ENCODE results near the gene RFXAP.

Gene RFXAP

DNA sequence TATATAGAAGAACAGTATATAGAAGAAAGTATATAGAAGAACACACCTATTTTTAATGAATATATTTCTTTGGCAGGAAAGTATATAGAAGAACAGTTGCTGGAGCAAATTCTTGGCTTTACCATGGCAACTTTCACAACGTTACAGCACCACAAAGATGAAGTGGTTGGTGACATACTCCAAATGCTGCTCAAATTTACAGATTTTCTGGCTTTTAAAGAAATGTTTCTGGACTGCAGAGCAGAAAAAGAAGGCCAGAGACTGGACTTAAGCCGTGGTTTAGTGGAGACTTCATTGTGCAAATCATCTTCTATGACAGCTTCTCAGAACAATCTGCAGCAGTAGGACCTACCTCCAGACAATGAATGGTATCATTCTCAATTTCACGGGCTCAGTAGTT lies 24.3 kb upstream of the RFXAP start:
- DNase-seq (ENCODE audit: low read depth in 1 of 2, low spot score in 1 of 2) = no peak
- no peak for TF ChIP-seq JUND (IDR thresholded peaks at IDR 0.05; ENCODE audit: low read depth)
- in situ Hi-C loops (cut with HindIII; ENCODE audit: low pct_unique_long_range_greater_than_20kb, low sequenced_read_pairs) = no loop called here

DNA sequence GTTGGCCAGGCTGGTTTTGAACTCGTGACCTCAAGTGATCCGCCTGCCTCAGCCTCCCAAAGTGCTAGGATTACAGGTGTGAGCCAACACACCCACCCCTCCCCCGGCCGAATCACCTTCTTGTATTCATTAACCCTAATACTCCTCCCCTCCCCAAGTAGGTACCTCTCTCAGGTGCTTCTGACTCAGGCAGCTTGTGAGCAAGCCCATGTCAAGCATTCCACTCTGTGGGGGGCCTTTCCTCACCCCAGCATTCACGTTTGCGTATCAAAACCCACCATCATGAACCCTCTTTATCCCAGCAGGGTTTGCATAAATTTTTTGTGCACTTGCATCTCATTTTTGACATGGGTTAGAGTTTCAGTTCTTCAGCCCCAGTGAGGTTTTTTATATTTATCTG lies 23.6 kb upstream of the RFXAP start:
- no peak for TF ChIP-seq JUND (IDR thresholded peaks at IDR 0.05; ENCODE audit: low read depth)
- in situ Hi-C loops (cut with HindIII; ENCODE audit: low pct_unique_long_range_greater_than_20kb, low sequenced_read_pairs) = no loop called here
- no peak for DNase-seq (ENCODE audit: low read depth in 1 of 2, low spot score in 1 of 2)

DNA sequence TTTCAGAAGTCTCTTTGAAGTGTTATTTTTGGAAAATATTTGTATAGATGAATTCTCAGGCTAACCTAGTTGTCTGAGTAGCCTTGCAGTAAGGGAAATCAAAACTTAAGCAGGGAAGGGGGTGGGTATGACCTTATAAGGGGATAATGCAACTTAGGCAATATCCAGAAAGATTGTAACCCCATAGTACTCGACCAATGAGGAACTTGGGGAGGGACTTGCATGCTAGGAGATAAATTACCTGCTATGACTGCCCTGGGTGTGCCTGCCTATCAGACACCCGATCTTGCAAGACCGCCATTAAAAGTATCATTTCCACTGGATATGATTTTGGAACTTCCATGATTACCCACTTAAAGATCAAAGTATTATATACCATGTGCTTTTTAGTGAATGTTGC lies 23.0 kb upstream of the RFXAP start:
- no peak for TF ChIP-seq JUND (IDR thresholded peaks at IDR 0.05; ENCODE audit: low read depth)
- DNase-seq (ENCODE audit: low read depth in 1 of 2, low spot score in 1 of 2) = no peak
- in situ Hi-C loops (cut with HindIII; ENCODE audit: low pct_unique_long_range_greater_than_20kb, low sequenced_read_pairs) = no loop called here

DNA sequence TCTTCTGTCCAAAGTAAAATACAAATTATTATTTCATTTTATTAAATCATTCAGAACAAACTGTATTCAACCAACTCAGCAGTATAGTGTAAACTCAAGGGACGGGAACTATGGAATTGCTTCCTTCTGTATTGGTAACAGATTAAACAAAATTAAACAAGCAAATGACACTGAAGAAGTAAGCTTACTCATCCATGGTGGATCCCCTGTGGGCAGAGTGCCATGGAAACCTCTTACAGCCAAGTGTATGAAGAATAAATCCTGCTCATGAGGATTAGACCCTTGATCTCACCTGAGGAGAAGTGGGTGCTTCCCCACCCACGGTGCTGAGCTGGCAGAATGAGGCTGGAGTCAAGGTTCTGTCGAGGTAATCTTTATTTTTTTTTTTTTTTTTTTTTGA lies 18.0 kb upstream of the RFXAP start:
- in situ Hi-C loops (cut with HindIII; ENCODE audit: low pct_unique_long_range_greater_than_20kb, low sequenced_read_pairs) = no loop called here
- TF ChIP-seq JUND (IDR thresholded peaks at IDR 0.05; ENCODE audit: low read depth) = no peak
- DNase-seq (ENCODE audit: low read depth in 1 of 2, low spot score in 1 of 2) = no peak

DNA sequence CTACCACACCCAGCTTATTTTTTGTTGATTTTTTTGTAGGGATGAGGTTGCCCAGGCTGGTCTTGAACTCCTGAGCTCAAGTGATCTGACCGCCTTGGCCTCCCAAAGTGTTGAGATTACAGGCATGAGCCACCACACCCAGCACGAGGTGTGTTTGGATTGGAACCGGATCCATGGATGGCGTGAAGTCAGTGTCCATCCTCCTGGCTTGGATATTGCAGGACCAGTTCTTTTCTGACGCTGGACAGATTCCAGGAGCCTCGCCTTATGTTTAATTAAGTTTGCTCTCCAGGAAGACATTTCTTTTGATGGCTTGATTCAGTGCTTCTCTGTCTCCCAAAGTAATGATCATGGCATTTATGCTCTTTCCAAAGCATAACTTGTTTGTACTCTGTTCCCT lies 14.4 kb upstream of the RFXAP start:
- DNase-seq (ENCODE audit: low read depth in 1 of 2, low spot score in 1 of 2) = peak in 1 of 2 experiments; percentile 50
- in situ Hi-C loops (cut with HindIII; ENCODE audit: low pct_unique_long_range_greater_than_20kb, low sequenced_read_pairs) = no loop called here
- no peak for TF ChIP-seq JUND (IDR thresholded peaks at IDR 0.05; ENCODE audit: low read depth)

DNA sequence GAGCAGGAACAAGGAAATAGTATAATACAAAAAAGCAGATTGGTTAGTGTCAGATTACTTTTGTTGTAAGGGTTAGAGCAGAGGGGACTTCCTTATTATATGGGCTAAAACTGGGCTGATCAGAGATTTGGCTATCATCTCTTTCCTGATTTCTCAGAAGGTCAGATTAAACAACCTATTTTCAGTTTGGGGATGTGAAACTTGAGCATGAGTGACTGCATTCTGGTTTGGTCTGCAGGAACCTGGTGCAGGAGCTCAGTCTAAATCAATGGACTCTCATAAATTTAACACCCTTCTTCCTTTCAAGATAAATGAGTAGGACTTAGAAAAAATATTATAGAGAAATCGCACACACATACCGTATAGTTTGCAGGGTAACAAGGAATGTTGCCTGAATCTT lies 12.9 kb upstream of the RFXAP start:
- DNase-seq (ENCODE audit: low read depth in 1 of 2, low spot score in 1 of 2) = no peak
- in situ Hi-C loops (cut with HindIII; ENCODE audit: low pct_unique_long_range_greater_than_20kb, low sequenced_read_pairs) = no loop called here
- TF ChIP-seq JUND (IDR thresholded peaks at IDR 0.05; ENCODE audit: low read depth) = no peak

DNA sequence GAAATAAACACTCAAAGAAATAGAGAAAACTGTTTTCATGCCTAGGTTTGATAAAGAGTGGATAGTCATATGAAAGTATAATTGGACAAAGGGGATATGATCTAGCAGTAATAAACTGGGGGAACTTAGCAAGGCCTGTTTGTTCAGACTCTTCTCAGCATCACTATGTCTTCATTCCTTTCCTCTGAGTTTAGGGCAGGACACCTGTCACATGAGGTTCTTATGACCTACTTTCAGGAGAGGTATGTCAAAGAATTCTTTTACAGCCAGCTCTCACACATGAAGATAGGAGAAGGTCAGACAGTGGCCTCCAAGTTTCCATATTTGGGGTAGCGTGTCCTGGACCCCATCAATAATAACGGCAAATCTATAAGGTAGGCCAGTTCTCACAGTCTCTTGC lies 11.4 kb upstream of the RFXAP start:
- no peak for DNase-seq (ENCODE audit: low read depth in 1 of 2, low spot score in 1 of 2)
- no peak for TF ChIP-seq JUND (IDR thresholded peaks at IDR 0.05; ENCODE audit: low read depth)
- in situ Hi-C loops (cut with HindIII; ENCODE audit: low pct_unique_long_range_greater_than_20kb, low sequenced_read_pairs) = no loop called here

DNA sequence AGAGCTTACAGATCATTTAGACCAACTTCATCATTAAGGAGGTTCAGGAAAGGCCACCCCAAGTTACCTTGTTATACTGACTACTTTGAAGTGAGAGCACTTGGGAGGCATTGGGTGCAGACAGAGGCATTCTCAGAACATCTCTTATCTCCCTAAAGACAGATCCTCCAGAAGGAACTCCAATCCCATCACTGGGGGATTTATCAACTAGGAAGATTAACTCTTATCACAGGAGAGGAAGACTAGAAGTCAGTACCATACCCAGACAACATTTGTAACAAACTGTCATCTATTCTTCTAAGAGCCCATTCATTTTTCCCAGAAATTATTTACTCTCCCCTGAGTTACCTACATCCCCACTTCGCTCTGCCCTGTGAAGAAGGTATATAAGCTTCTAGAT lies 5.8 kb upstream of the RFXAP start:
- DNase-seq (ENCODE audit: low read depth in 1 of 2, low spot score in 1 of 2) = no peak
- TF ChIP-seq JUND (IDR thresholded peaks at IDR 0.05; ENCODE audit: low read depth) = no peak
- in situ Hi-C loops (cut with HindIII; ENCODE audit: low pct_unique_long_range_greater_than_20kb, low sequenced_read_pairs) = no loop called here

DNA sequence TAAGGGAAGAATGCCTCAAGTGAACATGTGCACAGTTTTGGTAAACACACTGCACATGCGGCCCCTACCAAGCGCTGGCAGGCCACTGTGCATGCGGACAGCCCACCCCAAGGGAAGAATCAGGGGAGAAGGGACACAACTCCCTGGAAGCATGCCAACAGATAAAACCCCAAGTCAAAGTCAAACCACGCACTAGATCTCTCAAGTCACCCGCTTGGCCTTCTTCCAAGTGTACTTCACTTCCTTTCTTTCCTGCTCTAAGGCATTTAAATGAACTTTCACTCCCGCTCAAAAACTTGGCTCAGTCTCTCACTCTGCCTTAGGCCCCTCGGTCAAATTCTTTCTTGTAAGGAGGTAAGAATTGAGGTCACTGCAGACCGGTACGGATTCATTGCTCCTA lies 4.6 kb upstream of the RFXAP start:
- TF ChIP-seq JUND (IDR thresholded peaks at IDR 0.05; ENCODE audit: low read depth) = no peak
- DNase-seq (ENCODE audit: low read depth in 1 of 2, low spot score in 1 of 2) = no peak
- in situ Hi-C loops (cut with HindIII; ENCODE audit: low pct_unique_long_range_greater_than_20kb, low sequenced_read_pairs) = no loop called here

DNA sequence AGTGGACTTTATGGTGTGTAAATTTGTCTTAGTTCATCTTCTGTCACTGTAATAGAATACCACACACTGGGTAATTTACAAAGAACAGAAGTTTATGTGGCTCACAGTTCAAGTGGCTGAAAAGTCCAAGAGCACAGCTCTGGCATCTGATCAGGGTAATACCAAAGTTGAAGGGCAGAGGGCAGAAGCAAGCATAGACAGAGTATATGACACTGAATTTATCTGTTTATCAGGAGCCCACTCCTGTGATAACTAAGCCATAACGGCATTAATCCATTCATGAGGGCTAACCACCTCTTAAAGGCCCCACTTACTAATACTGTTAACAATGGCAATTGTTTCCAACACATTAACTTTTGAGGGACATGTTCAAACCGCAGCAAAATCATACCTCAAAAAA lies 4.0 kb upstream of the RFXAP start:
- in situ Hi-C loops (cut with HindIII; ENCODE audit: low pct_unique_long_range_greater_than_20kb, low sequenced_read_pairs) = no loop called here
- DNase-seq (ENCODE audit: low read depth in 1 of 2, low spot score in 1 of 2) = peak in 1 of 2 experiments; percentile 5
- TF ChIP-seq JUND (IDR thresholded peaks at IDR 0.05; ENCODE audit: low read depth) = no peak

DNA sequence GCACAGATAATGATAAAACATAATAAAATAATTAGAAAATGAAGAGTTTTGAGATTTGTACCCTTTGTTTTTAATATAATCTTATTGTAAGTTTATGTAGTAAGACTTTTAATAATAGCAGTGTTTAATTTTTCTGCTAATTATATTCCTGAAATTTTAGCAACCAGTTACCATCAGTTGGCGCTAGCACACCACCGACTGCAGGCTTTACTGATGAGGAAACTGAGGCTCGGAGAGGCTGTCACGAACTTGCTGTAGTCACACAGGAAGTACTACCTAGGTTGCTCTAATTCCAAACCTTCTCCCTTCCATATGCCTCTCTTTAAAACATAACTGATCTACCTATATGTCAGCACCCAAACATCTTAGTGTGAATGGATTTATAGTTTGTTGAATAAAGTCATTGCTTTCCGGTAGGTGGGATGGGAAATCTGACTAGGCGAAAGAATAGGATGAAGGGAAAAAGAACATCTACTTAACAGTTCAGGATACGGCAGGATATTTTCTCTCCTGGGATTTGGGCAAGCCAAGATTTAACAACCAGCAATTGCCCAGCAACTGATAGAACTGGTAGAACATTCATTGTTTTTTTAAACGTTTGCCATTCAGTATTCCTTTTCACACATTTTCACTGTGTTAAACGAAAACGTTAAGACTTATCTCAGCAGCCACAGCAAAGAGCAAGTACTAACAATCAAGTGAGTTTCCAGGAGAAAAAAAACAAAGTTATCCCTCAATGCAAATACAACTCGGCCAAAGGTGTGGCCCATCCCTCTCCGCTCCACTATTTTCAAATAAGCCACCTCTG lies 822 bp upstream of the RFXAP start:
- in situ Hi-C loops (cut with HindIII; ENCODE audit: low pct_unique_long_range_greater_than_20kb, low sequenced_read_pairs) = no loop called here
- no peak for TF ChIP-seq JUND (IDR thresholded peaks at IDR 0.05; ENCODE audit: low read depth)
- no peak for DNase-seq (ENCODE audit: low read depth in 1 of 2, low spot score in 1 of 2)

DNA sequence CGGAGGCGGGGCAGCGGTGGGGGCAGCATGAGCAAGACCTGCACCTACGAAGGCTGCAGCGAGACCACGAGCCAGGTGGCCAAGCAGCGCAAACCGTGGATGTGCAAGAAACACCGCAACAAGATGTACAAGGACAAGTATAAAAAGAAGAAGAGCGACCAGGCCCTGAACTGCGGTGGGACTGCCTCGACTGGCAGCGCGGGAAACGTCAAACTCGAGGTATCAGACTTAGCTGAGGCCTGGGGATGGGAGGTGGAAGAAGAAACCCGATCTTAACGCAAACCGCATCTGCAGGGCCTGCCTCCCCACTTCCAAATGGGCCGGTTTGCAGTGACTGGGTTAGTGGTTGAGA lies 693 bp downstream of the RFXAP start:
- no peak for DNase-seq (ENCODE audit: low read depth in 1 of 2, low spot score in 1 of 2)
- TF ChIP-seq JUND (IDR thresholded peaks at IDR 0.05; ENCODE audit: low read depth) = no peak
- in situ Hi-C loops (cut with HindIII; ENCODE audit: low pct_unique_long_range_greater_than_20kb, low sequenced_read_pairs) = no loop called here

DNA sequence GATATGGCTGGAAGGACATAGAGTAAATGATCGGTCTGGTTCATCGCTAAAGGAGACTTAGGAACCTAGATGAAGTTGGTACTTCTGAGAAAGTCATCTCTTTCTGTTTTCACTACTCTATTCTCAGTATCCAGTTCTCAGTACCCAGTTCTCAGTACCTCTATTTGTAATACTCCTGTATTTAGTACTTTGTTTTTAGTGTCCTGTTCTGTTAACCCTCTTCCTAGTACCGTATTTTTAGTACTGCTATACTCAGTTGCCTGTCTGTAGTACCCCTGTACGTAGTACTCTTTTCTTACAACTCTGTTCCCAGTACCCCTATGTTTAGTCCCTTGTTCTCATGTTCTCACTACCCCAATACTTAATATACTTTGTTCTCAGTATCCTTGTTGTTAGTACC lies 1.2 kb downstream of the RFXAP start:
- no peak for DNase-seq (ENCODE audit: low read depth in 1 of 2, low spot score in 1 of 2)
- no peak for TF ChIP-seq JUND (IDR thresholded peaks at IDR 0.05; ENCODE audit: low read depth)
- in situ Hi-C loops (cut with HindIII; ENCODE audit: low pct_unique_long_range_greater_than_20kb, low sequenced_read_pairs) = no loop called here

DNA sequence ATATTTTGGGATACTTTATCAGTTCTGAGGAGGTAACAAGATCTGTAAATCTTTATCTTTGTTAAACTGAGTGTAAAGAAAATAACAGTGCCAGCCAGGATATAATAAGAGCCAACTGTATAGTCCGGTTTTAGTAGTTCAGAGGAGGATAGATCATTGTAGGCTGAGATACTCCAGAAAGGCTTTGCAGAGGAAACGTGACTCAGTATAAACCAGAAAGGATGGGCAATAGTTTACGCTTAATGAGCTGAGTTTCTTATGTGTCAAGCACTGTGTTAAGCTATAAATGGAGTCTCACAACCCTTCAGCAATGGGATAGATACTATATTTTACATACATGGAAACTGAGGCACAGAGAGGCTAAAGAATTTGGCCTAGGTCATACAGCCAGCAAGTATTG lies 3.8 kb downstream of the RFXAP start:
- in situ Hi-C loops (cut with HindIII; ENCODE audit: low pct_unique_long_range_greater_than_20kb, low sequenced_read_pairs) = no loop called here
- TF ChIP-seq JUND (IDR thresholded peaks at IDR 0.05; ENCODE audit: low read depth) = no peak
- DNase-seq (ENCODE audit: low read depth in 1 of 2, low spot score in 1 of 2) = no peak
